HepG2 (cell line): ENCODE measurements around the gene MRRF. TPM values are rescaled to one million over a fixed set of nuclear protein-coding genes. Genes with fewer than 3 reads are reported as not detected.
A peak's percentile ranks its signal among the peaks of the same experiment; 100 is the strongest.

Experiments used
- CENPT ChIP-seq: sonication (generic); formaldehyde crosslinking; IDR thresholded peaks from 2 replicates; pipeline ENCODE4 v1.8.0; 2022; ENCODE audit warnings: low read depth, mild to moderate bottlenecking, moderate library complexity, missing genetic modification reagents
- ESRRA ChIP-seq: sonication (generic); formaldehyde crosslinking; IDR thresholded peaks from 2 replicates; pipeline ENCODE4 v1.5.1; 2020; ENCODE audit warnings: mild to moderate bottlenecking, low read depth, missing genetic modification reagents
- GTF2F1 ChIP-seq: fragments of 150-350 bp; IDR thresholded peaks from 2 replicates; pipeline ENCODE4 v1.6.1; 2014; ENCODE audit warnings: low read length
- JUNB ChIP-seq: sonication (generic); formaldehyde crosslinking; IDR thresholded peaks from 2 replicates; pipeline ENCODE4 v1.8.0; 2022; ENCODE audit warnings: missing genetic modification reagents, mild to moderate bottlenecking, borderline replicate concordance
- KLF16 ChIP-seq, 2 experiments: sonication (generic) in 1 of 2; formaldehyde crosslinking in 1 of 2; IDR thresholded peaks; 2 replicates each; pipeline versions ENCODE4 v1.6.1 to v1.8.0; 2016 to 2023; ENCODE audit warnings: missing genetic modification reagents in 2 of 2, missing compliant biosample characterization in 1 of 2
- KLF9 ChIP-seq: IDR thresholded peaks from 2 replicates; pipeline ENCODE4 v1.6.1; 2016; ENCODE audit warnings: low read depth
- PHF5A ChIP-seq: IDR thresholded peaks from one replicate; pipeline ENCODE4 v1.6.1; 2018; ENCODE audit warnings: low read depth, missing genetic modification reagents; ENCODE audit not compliant: unreplicated experiment
- POLR2AphosphoS5 ChIP-seq: IDR thresholded peaks from 2 replicates; pipeline ENCODE4 v1.6.1; 2012; ENCODE audit warnings: low read depth, low read length
- SIN3A ChIP-seq: IDR thresholded peaks from 2 replicates; pipeline ENCODE4 v1.6.1; 2011; ENCODE audit warnings: low read depth, mild to moderate bottlenecking, control low read depth, low read length, borderline replicate concordance
- TFDP2 ChIP-seq: sonication (generic); formaldehyde crosslinking; IDR thresholded peaks from 2 replicates; pipeline ENCODE4 v1.4.0; 2020; ENCODE audit warnings: missing genetic modification reagents
- TSC22D2 ChIP-seq: sonication (generic); formaldehyde crosslinking; IDR thresholded peaks from 2 replicates; pipeline ENCODE4 v1.5.1; 2020; ENCODE audit warnings: missing genetic modification reagents, mild to moderate bottlenecking, borderline replicate concordance
- ZBTB42 ChIP-seq: sonication (generic); formaldehyde crosslinking; IDR thresholded peaks from 2 replicates; pipeline ENCODE4 v1.5.0; 2020; ENCODE audit warnings: mild to moderate bottlenecking, missing genetic modification reagents
- ZGPAT ChIP-seq: IDR thresholded peaks from 2 replicates; pipeline ENCODE4 v1.6.1; 2016; ENCODE audit warnings: mild to moderate bottlenecking
- ZIK1 ChIP-seq: sonication (generic); formaldehyde crosslinking; IDR thresholded peaks from 2 replicates; pipeline ENCODE4 v1.5.0; 2020; ENCODE audit warnings: mild to moderate bottlenecking, low read depth, missing genetic modification reagents, borderline replicate concordance
- ZNF33B ChIP-seq: sonication (generic); formaldehyde crosslinking; IDR thresholded peaks from 2 replicates; pipeline ENCODE4 v1.5.1; 2020; ENCODE audit warnings: mild to moderate bottlenecking, missing genetic modification reagents
- ZNF678 ChIP-seq: sonication (generic); formaldehyde crosslinking; IDR thresholded peaks from 2 replicates; pipeline ENCODE4 v1.4.0; 2020; ENCODE audit warnings: mild to moderate bottlenecking, missing genetic modification reagents
- ZNF724P ChIP-seq: sonication (generic); formaldehyde crosslinking; IDR thresholded peaks from 2 replicates; pipeline ENCODE4 v1.8.0; 2022; ENCODE audit warnings: missing genetic modification reagents, borderline replicate concordance
- polyA plus RNA-seq, 8 experiments: library from polyadenylated mRNA; depleted of rRNA in 3 of 8; stranded (reverse) in 7 of 8; unstranded in 1 of 8; fragments of >200 nt; fragmentation: Illumina TruSeq in 4 of 8; extraction: Trizol in 4 of 8; gene quantifications; 2 replicates each; pipeline versions ENCODE4 v1.2.1 to v1.2.3, GENCODE V29; 2011 to 2016; ENCODE audit warnings: low read depth in 4 of 8, missing spikeins in 1 of 8, mixed read lengths in 1 of 8; ENCODE audit not compliant: insufficient read depth in 1 of 8
- total RNA-seq, 5 experiments: library from RNA; depleted of rRNA; stranded (reverse); fragments of >200 nt; fragmentation: Illumina TruSeq; extraction: Trizol; gene quantifications; 2 replicates each; pipeline ENCODE4 v1.2.3, GENCODE V29; 2016; ENCODE audit warnings: low read depth in 1 of 5
- TF ChIP-seq, protein P1 (sequence below): sonication (generic); formaldehyde crosslinking; IDR thresholded peaks from 2 replicates; pipeline ENCODE4 v1.5.0; 2020; ENCODE audit warnings: mild to moderate bottlenecking, missing genetic modification reagents
- TF ChIP-seq, protein P2 (sequence below): sonication (generic); formaldehyde crosslinking; IDR thresholded peaks from 2 replicates; pipeline ENCODE4 v1.5.0; 2020; ENCODE audit warnings: missing genetic modification reagents
- TF ChIP-seq, protein P3 (sequence below): sonication (generic); formaldehyde crosslinking; IDR thresholded peaks from 2 replicates; pipeline ENCODE4 v1.8.1; 2023; ENCODE audit warnings: mild to moderate bottlenecking, missing genetic modification reagents, borderline replicate concordance
- TF ChIP-seq, protein P4 (sequence below): sonication (generic); formaldehyde crosslinking; IDR thresholded peaks from 2 replicates; pipeline ENCODE4 v1.4.0; 2020; ENCODE audit warnings: missing genetic modification reagents

The MRRF gene
- total and polyA plus RNA-seq, 2 of the 13 experiments (the other 11 are each of a cell fraction or from before 2014, with no cell fraction given) = 37.3 to 44.3 TPM

DNA sequence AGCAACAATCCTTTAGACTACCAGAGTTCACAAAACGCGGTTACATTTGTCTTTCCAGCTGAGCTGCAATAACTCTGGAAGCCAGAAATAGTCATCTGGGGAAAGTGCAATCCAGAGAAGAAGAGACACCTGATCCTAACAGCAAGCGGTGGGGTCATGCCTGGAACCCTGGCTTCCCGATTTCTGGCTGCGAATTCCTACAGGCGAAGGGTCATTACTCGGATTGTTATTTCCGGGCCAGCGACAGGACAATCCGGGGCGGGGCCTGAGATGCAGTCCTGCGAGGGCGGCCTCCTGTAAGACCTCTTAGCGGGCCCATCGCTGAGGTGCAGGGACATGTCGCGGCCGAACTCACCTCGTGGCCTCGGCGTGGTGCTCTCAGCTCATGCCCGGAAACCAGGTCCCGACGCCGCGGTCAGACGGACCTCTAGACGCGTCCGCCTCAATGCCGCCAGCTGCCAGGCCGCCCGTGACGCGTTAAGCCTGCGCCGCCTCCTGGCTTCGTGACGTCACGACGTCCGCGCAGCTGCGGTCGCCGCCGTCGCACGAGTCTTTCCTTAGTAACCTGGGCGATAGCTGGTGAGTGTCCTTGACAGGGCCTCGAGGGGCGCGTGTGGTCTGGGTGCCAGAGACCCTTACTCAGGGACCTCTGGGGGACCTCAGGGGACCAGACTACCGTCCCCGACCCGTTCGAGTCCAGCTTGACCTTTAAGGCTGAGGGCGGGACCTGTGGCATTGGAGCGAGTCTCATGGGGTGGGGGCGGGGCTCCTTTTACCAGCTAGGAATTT, at the start of gene MRRF, which contains the start of gene RBM18 (continued):
- TF ChIP-seq ZGPAT (peak; percentile 94), SIN3A (peak; percentile 63; the same call in 1 of the 2 replicates), PHF5A (CRISPR knock-in tag) (peak; percentile 51), KLF16 (CRISPR knock-in tag; IDR thresholded peaks at IDR 0.05) (peak; percentile 76 to 98), CENPT (CRISPR knock-in tag) (peak; percentile 84; the same call in 1 of the 2 replicates), KLF9 (CRISPR knock-in tag) (peak; percentile 23; the same call in 1 of the 2 replicates), ZNF33B (CRISPR knock-in tag) (peak; percentile 93), TSC22D2 (CRISPR knock-in tag) (peak; percentile 97), POLR2AphosphoS5 (peak; percentile 75), ZNF678 (peak; percentile 97), ZIK1 (CRISPR knock-in tag) (peak; percentile 98), GTF2F1 (0 out of 2 replicates have a peak, but pooled peaks have one; percentile 38), ZBTB42 (CRISPR knock-in tag) (peak; percentile 85), JUNB (CRISPR knock-in tag) (no peak; the same call in 1 of the 2 replicates), ESRRA (CRISPR knock-in tag) (peak; percentile 93), ZNF724P (peak; percentile 95; the same call in 1 of the 2 replicates), TFDP2 (CRISPR knock-in tag) (peak; percentile 90)
- TF ChIP-seq, protein P1, sequence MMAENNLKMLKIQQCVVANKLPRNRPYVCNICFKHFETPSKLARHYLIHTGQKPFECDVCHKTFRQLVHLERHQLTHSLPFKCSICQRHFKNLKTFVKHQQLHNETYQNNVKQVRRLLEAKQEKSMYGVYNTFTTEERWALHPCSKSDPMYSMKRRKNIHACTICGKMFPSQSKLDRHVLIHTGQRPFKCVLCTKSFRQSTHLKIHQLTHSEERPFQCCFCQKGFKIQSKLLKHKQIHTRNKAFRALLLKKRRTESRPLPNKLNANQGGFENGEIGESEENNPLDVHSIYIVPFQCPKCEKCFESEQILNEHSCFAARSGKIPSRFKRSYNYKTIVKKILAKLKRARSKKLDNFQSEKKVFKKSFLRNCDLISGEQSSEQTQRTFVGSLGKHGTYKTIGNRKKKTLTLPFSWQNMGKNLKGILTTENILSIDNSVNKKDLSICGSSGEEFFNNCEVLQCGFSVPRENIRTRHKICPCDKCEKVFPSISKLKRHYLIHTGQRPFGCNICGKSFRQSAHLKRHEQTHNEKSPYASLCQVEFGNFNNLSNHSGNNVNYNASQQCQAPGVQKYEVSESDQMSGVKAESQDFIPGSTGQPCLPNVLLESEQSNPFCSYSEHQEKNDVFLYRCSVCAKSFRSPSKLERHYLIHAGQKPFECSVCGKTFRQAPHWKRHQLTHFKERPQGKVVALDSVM = peak; percentile 44; the same call in 1 of the 2 replicates
- TF ChIP-seq, protein P2, sequence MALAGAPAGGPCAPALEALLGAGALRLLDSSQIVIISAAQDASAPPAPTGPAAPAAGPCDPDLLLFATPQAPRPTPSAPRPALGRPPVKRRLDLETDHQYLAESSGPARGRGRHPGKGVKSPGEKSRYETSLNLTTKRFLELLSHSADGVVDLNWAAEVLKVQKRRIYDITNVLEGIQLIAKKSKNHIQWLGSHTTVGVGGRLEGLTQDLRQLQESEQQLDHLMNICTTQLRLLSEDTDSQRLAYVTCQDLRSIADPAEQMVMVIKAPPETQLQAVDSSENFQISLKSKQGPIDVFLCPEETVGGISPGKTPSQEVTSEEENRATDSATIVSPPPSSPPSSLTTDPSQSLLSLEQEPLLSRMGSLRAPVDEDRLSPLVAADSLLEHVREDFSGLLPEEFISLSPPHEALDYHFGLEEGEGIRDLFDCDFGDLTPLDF = no peak; the same call in 1 of the 2 replicates
- TF ChIP-seq, protein P3, sequence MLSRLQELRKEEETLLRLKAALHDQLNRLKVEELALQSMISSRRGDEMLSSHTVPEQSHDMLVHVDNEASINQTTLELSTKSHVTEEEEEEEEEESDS = peak; percentile 90; the same call in 1 of the 2 replicates
- TF ChIP-seq, protein P4, sequence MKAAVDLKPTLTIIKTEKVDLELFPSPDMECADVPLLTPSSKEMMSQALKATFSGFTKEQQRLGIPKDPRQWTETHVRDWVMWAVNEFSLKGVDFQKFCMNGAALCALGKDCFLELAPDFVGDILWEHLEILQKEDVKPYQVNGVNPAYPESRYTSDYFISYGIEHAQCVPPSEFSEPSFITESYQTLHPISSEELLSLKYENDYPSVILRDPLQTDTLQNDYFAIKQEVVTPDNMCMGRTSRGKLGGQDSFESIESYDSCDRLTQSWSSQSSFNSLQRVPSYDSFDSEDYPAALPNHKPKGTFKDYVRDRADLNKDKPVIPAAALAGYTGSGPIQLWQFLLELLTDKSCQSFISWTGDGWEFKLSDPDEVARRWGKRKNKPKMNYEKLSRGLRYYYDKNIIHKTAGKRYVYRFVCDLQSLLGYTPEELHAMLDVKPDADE = no peak
